HG02623 (cell line): ENCODE measurements around the gene AMOT.

Experiments
- ATAC-seq: cut with Tn5 transposase; IDR thresholded peaks from one replicate; pipeline ENCODE4 v1.9.1; 2021; ENCODE audit warnings: moderate library complexity; ENCODE audit not compliant: unreplicated experiment

Gene AMOT

GRCh38 chrX:112839856-112840255, 775 bp downstream of the AMOT start:
- ATAC-seq, result no peak

DNA sequence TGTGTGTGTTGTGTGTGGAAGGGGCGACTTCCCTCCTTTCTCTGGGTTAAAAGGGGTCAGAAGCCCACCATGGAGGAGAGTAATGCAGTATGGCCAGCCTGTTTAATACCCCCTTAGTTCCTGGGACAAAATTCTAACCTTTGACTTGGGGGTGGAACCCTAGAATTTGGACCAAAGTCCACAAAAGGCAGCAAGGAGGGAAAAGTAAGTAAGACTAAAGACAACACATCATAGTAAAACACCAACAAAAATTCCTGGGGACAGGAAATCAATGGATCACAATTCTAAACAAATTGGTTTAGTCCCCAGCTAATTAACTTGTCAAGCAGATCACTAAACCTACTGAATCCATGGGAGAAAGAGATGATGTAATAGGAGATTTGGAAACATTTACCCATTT, 3.1 kb downstream of the AMOT start:
- ATAC-seq, result no peak

DNA sequence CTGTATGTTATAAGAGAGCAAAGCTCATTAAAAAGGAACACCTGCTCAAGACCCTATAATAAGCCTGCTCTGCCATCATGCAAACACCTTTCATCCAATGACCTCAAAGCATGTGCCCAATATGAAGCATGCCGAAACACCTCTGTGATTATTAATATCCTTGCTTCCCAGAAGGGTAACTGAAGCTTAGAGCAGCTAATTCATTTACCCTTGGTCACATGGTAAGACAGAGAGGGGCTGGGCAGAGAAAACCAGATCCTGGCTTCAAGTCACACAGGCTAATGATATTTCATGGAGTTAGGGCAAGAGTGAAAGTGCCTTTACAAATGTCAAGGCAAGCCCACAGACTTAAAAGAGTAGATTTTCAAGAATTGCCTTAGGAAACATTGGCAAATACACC, 5.6 kb downstream of the AMOT start:
- no peak for ATAC-seq

- no peak for ATAC-seq
Observed at GRCh38 chrX:112834031-112834845, 6.4 kb downstream of the AMOT start.

GRCh38 chrX:112832481-112833095, 8.0 kb downstream of the AMOT start:
- no peak for ATAC-seq

GRCh38 chrX:112830540-112830939, 10.1 kb downstream of the AMOT start:
- ATAC-seq, result no peak

GRCh38 chrX:112827292-112827903, 13.2 kb downstream of the AMOT start:
- ATAC-seq, result no peak

DNA sequence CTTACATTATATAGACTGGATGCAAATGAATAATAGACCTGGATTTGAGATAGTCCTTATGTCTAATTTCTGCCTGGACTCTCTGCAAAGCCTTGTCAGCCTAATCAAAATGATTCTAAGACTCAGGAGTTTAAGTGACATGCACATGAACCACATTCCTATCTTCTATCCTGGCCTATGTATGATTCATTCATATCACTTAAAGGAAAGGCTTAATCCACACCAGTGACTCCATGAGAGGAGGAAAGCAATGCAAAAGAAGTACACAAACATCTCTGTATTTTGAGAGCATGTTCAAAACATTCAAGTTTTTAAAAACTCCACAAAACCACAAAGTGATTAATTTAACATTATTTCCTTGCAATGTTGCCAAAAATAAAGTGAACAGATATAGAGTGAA, 14.6 kb downstream of the AMOT start:
- ATAC-seq, result no peak

- ATAC-seq, result no peak
Observed at GRCh38 chrX:112822892-112823291, 17.7 kb downstream of the AMOT start.

GRCh38 chrX:112820364-112821268, 20.0 kb downstream of the AMOT start:
- no peak for ATAC-seq

DNA sequence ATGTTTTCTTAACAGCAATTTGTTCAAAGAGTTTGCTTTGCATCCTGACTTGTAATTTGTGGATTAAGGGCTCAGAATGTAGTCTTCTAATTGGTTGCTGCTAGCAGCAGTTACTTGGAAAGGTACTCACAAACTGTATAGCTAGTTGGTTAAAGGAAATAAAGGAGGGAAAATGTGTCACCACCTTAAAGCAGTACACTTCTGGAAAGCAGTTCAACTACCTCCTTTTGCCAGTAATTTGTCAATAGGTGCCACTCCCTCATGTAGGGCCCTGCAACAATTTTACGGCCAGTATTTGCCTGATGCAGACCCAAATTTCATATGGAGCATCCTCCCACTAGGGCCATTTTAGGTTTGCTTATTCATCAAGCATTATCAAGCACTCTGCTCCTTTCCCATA, 20.8 kb downstream of the AMOT start:
- no peak for ATAC-seq

DNA sequence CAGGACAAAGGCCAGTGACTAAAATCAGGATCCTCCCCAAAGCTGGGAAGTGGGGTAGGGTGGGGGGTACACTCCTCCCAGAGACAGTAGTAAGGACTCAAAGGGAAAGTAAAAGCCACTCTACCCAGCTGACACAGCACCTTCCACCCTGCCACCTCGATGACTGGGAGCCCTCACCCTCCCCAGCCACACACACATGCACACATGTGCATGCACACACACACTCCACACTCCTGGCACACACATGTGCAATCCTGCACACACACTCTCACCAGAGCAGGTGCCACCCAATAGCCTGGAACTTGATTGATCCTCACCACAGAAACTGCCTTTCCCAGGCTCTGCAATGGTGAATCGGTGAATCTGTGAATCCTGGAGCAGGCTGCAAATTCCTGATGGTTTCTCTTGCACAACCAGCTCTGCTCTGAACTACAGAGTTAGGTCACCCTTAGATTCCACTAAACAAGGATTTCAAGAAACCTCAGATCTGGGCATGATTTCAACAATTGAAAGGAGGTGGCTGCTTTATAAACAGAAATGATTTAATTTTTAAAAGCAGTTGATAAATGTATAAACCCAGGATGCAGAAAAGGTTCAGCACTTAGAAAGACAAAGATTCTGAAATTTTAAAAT, 21.5 kb downstream of the AMOT start:
- ATAC-seq, result no peak

GRCh38 chrX:112818114-112819007, 22.3 kb downstream of the AMOT start:
- ATAC-seq, result no peak

- no peak for ATAC-seq
Observed at GRCh38 chrX:112816908-112817307, 23.7 kb downstream of the AMOT start.

DNA sequence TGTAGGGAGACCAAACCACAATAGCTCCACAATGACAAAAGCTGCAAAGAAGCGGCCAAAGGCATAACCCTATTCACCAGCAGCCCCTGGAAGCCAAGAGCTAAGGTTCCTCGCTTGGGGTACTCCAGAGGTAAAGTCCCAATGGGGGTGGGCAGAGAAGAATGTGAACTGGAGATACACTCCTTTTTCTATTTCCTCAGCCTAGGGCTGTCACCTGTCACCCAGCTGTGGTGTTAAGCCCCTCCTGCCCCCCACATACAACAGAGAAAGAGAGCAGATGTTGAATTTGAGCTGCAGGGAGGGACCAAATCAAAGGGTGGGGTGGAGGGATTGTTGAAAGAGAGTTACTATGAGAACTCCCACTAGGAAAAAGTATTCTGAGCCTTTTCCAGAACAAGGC, 26.1 kb downstream of the AMOT start:
- no peak for ATAC-seq

- no peak for ATAC-seq
Observed at GRCh38 chrX:112812741-112813140, 27.9 kb downstream of the AMOT start.

DNA sequence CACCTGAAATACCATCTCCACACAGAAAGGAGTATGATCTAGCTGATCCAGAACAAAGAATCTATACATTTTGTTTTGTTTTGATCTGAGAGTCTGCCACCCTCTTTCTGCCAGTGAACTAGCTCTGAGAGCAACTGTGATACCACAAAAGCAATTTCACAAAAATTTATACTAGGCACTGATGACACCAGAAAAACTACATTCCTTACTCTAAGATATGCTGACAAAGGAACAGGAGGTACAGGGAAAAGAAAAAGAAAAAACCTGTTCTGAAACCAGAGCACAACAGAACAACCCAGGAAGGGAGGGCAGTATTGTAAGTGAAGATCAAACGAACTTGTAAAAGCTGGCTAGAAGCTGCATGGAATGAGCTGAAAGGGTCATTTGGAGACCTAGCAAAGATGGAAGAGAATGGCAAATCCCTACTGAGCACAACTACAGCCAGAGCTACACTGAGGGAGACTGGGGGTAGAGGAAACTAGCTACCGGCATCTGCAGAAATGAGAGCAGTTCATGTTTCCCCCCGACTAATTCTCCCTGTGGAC, 31.9 kb downstream of the AMOT start:
- no peak for ATAC-seq

GRCh38 chrX:112808007-112808406, 32.6 kb downstream of the AMOT start:
- ATAC-seq, result no peak

GRCh38 chrX:112803060-112803459, 37.6 kb downstream of the AMOT start:
- no peak for ATAC-seq
